SJSA1 (cell line): Measurements from ENCODE around the gene LRTM1. TPM values are rescaled to one million over a fixed set of nuclear protein-coding genes. Genes with fewer than 3 reads are reported as not detected.

Source experiments
- DNase-seq, 2 experiments: peaks; one replicate each; pipeline ENCODE4 v3.0.0-alpha.2; 2015 to 2020; ENCODE audit warnings: low spot score in 2 of 2, low read depth in 1 of 2
- H3K27ac ChIP-seq: fragments of 250-450 bp; sonication (Bioruptor Pico); 2 replicates; pipeline ENCODE4 v1.5.1; 2020; ENCODE audit warnings: mild to moderate bottlenecking, moderate library complexity
- H3K27me3 ChIP-seq: fragments of 250-450 bp; sonication (Bioruptor Pico); replicated peaks from 2 replicates; pipeline ENCODE4 v1.5.1; 2020; ENCODE audit warnings: mild to moderate bottlenecking, moderate library complexity
- H3K36me3 ChIP-seq: fragments of 250-450 bp; sonication (Bioruptor Pico); 2 replicates; pipeline ENCODE4 v1.5.1; 2020; ENCODE audit warnings: mild to moderate bottlenecking
- H3K4me1 ChIP-seq: fragments of 250-450 bp; sonication (Bioruptor Pico); replicated peaks from 2 replicates; pipeline ENCODE4 v1.6.1; 2021; ENCODE audit warnings: mild to moderate bottlenecking
- H3K4me3 ChIP-seq: fragments of 250-450 bp; sonication (Bioruptor Pico); 2 replicates; pipeline ENCODE4 v1.5.1; 2020; ENCODE audit warnings: mild to moderate bottlenecking
- H3K9me3 ChIP-seq: fragments of 250-450 bp; sonication (Bioruptor Pico); replicated peaks from 2 replicates; pipeline ENCODE4 v1.5.1; 2020; ENCODE audit warnings: mild to moderate bottlenecking
- total RNA-seq: library from RNA; depleted of rRNA; stranded (reverse); fragments of >200 nt; shearing (Covaris generic); gene quantifications from 2 replicates; pipeline ENCODE4 v1.2.3, GENCODE V29; 2014

LRTM1 gene
- total RNA-seq, 1 experiment from 2014 or later = not detected

DNA sequence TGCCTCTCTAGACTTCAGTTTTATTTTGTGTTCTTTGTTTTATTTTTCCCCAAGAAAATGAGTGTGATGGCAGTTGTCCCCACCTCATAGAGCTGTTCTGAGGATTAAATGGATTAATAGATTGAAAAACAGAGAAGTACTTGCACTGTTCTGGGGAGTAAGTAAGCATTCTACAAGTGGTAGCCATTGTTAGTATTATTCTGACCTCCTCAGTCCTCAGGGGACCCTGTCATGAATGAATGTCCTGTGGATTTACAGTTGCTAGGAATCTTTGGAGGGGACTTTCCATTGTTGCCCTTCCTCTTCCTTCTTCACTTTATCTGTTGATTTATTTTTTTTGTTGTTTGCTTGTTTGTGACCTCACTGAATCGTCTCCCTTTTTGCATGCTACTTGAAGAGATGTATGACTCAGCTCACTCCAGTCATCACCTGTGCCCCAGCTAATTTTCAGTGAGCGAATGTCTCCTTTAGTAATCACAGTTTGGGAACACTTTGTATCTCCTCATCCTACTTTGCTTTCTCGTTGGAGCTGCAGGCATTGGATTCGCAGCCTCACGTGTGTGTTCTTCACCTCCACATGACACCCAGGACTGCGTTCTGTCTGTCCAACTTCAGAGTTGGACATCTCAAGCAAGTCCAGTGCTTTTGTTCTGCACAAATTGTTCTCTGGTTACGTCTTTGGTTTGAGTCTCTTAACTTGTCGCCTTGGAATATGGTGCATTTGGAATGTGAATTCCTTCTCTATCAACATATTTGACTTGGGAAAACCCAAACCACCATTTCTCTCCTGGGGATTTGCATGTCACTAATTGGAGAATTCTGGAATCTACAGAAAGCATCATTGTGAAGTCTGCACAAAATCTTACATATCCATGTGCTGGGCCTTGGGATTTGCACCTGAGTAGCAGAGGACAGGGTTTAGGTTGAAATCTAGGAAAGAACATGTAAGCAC, 54.5 kb downstream of the LRTM1 start:
- no peak overlapping the region for H3K4me3 ChIP-seq
- H3K36me3 ChIP-seq = no peaks in the 10 kb centered on the region
- peaks cover 20% of the 10 kb centered on the region for H3K4me1 ChIP-seq
- no peaks in the 10 kb centered on the region for H3K9me3 ChIP-seq
- H3K27me3 ChIP-seq = no peaks in the 10 kb centered on the region
- peak in 1 of 2 experiments; percentile 33 for DNase-seq
- no peak overlapping the region for H3K27ac ChIP-seq

DNA sequence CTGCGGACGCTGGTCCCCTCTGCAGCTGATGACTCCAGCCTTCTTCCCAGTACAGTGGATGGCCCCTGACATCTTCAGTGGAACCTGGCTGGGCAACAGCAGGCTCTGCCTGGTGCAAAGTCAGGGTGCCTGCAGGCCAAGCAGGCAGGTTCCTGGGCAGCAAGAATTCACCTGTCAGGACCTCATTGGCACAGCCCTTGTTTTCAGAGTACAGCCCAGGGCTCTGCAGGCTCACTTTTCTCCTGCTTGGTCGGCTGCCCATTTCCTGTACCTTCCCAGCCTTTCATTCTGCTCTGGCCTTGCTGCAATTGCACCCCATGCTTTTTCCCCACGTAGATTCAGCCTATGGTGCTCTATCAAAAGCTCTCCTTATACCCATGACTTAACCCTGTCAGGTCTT, 56.0 kb downstream of the LRTM1 start:
- H3K4me1 ChIP-seq = peaks cover 20% of the 10 kb centered on the region
- H3K27me3 ChIP-seq = no peaks in the 10 kb centered on the region
- no peaks in the 10 kb centered on the region for H3K9me3 ChIP-seq
- H3K27ac ChIP-seq = no peak overlapping the region
- no peak overlapping the region for H3K4me3 ChIP-seq
- DNase-seq = no peak
- no peaks in the 10 kb centered on the region for H3K36me3 ChIP-seq

DNA sequence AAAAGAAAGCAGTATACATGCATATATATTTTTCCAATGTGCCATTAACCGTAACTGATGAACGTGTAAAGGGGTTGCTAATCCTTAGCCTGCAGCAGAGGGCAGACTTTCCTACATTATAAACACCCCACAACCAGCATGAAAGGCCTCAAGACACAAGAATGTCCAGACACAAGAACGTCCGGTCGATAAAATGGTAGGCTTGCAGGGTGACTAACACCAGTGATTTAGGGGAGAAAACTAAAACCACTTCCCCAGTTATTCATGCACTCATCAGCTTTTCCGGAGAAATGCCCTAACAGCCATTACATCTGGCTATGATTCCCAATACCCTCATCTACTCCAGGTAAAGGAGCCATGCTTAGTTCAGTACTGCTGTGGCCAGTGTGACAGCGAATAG, 57.4 kb downstream of the LRTM1 start:
- Histone ChIP-seq H3K9me3 (no peaks in the 10 kb centered on the region), H3K4me3 (no peak overlapping the region), H3K27ac (peak overlapping the region; percentile 12; the same call in 1 of the 2 replicates), H3K4me1 (peaks cover 20% of the 10 kb centered on the region), H3K36me3 (no peaks in the 10 kb centered on the region), H3K27me3 (no peaks in the 10 kb centered on the region)
- peak; percentile 67 to 72 for DNase-seq
